HepG2 (cell line): ENCODE measurements around the gene DNAAF8.

ENCODE experiments used
- CERS6 ChIP-seq: sonication (generic); formaldehyde crosslinking; IDR thresholded peaks from 2 replicates; pipeline ENCODE4 v1.5.0; 2020; ENCODE audit warnings: missing genetic modification reagents
- CTCF ChIP-seq: sonication (generic); formaldehyde crosslinking; IDR thresholded peaks from 2 replicates; pipeline ENCODE4 v1.5.0; 2020; ENCODE audit warnings: mild to moderate bottlenecking, missing genetic modification reagents, moderate library complexity
- FOXC1 ChIP-seq: sonication (generic); formaldehyde crosslinking; IDR thresholded peaks from 2 replicates; pipeline ENCODE4 v1.8.0; 2022; ENCODE audit warnings: mild to moderate bottlenecking, missing genetic modification reagents, borderline replicate concordance
- MYNN ChIP-seq: sonication (generic); formaldehyde crosslinking; IDR thresholded peaks from 2 replicates; pipeline ENCODE4 v1.4.0; 2020; ENCODE audit warnings: mild to moderate bottlenecking, low read depth, missing genetic modification reagents
- POGK ChIP-seq: sonication (generic); formaldehyde crosslinking; conservative IDR thresholded peaks from 2 replicates; pipeline ENCODE4 v1.8.0; 2022; ENCODE audit warnings: mild to moderate bottlenecking, moderate library complexity, missing genetic modification reagents
- TAF1 ChIP-seq: sonication (generic); formaldehyde crosslinking; IDR thresholded peaks from 2 replicates; pipeline ENCODE4 v1.4.0; 2020; ENCODE audit warnings: missing genetic modification reagents
- ZFP41 ChIP-seq: sonication (generic); formaldehyde crosslinking; IDR thresholded peaks from 2 replicates; pipeline ENCODE4 v1.4.0; 2020; ENCODE audit warnings: mild to moderate bottlenecking, missing genetic modification reagents, borderline replicate concordance
- ZNF776 ChIP-seq: sonication (generic); formaldehyde crosslinking; IDR thresholded peaks from 2 replicates; pipeline ENCODE4 v1.4.0; 2020; ENCODE audit warnings: mild to moderate bottlenecking, missing genetic modification reagents

- no peak; the same call in 1 of the 2 replicates for TF ChIP-seq ZNF776 (CRISPR knock-in tag)
- no peak for TF ChIP-seq POGK (CRISPR knock-in tag)
- TF ChIP-seq TAF1 (CRISPR knock-in tag) = no peak
- TF ChIP-seq FOXC1 = no peak
- no peak for TF ChIP-seq CERS6 (CRISPR knock-in tag)
- no peak for TF ChIP-seq ZFP41
- no peak for TF ChIP-seq CTCF (CRISPR knock-in tag)
- TF ChIP-seq MYNN (CRISPR knock-in tag) = no peak
These were observed 40.2 kb upstream of the DNAAF8 start for GRCh38 chr16:4693956-4694641.
